Naive B cell (primary cell): Measurements from ENCODE around the gene IL6ST. TPM values are rescaled to one million over a fixed set of nuclear protein-coding genes. Genes with fewer than 3 reads are reported as not detected.

Experiments used
- ATAC-seq, 2 donors: fragments of 150-1000 bp; cut with Tn5 transposase; 2 replicates each; pipeline ENCODE4 v1.10.0; 2021; ENCODE audit warnings: low read depth in 2 of 2, mild to moderate bottlenecking in 2 of 2, moderate library complexity in 2 of 2
- DNase-seq: peaks from one replicate; pipeline ENCODE4 v3.0.0; 2022
- H3K27ac Mint-ChIP-seq, 6 donors: one replicate each; pipeline ENCODE4 v1.8.0; 2020 to 2022; ENCODE audit warnings: mild to moderate bottlenecking in 6 of 6, mixed read lengths in 6 of 6, moderate library complexity in 5 of 6, inconsistent platforms in 2 of 6
- H3K27me3 Mint-ChIP-seq, 3 donors: one replicate each; pipeline ENCODE4 v1.8.0; 2021 to 2022; ENCODE audit warnings: mixed read lengths in 3 of 3, mild to moderate bottlenecking in 1 of 3
- H3K36me3 Mint-ChIP-seq, 2 donors: one replicate each; pipeline ENCODE4 v1.8.0; 2020 to 2022; ENCODE audit warnings: mixed read lengths in 2 of 2, inconsistent platforms in 1 of 2, mild to moderate bottlenecking in 1 of 2
- H3K4me1 Mint-ChIP-seq, 3 donors: one replicate each; pipeline ENCODE4 v1.8.0; 2020 to 2022; ENCODE audit warnings: mixed read lengths in 3 of 3, inconsistent platforms in 1 of 3, mild to moderate bottlenecking in 1 of 3, moderate library complexity in 1 of 3
- H3K4me3 Mint-ChIP-seq, 8 donors: one replicate each; pipeline ENCODE4 v1.8.0; 2020 to 2022; ENCODE audit warnings: mild to moderate bottlenecking in 8 of 8, mixed read lengths in 8 of 8, moderate library complexity in 8 of 8, inconsistent platforms in 2 of 8
- H3K9me3 Mint-ChIP-seq, 7 donors: one replicate each; pipeline ENCODE4 v1.8.0; 2020 to 2022; ENCODE audit warnings: mixed read lengths in 7 of 7, mild to moderate bottlenecking in 5 of 7, inconsistent platforms in 2 of 7, moderate library complexity in 1 of 7
- polyA plus RNA-seq, 6 donors: library from polyadenylated mRNA; unstranded; fragments of 300-500 nt; fragmentation: Illumina TruSeq; gene quantifications; one replicate each; pipeline ENCODE4 v1.2.3, GENCODE V29; 2021; ENCODE audit warnings: low read depth in 6 of 6

The IL6ST gene
- polyA plus RNA-seq, 6 donors from 2014 or later: 3.2 to 19.8 (median 8.2) TPM

GRCh38 chr5:55885359-55885758 lies 109.4 kb downstream of the IL6ST start:
- no peak overlapping the region for H3K4me3 Mint-ChIP-seq
- peaks cover 7 to 23% (median 13%) of the 10 kb centered on the region in 3 donors for H3K27me3 Mint-ChIP-seq
- DNase-seq (no peak), ATAC-seq (no peak)
- H3K4me1 Mint-ChIP-seq: no peaks in the 10 kb centered on the region
- no peak overlapping the region for H3K27ac Mint-ChIP-seq
- peaks cover 0 to 5% (median 0%) of the 10 kb centered on the region in 7 donors for H3K9me3 Mint-ChIP-seq
- peaks cover 0 to 4% of the 10 kb centered on the region in 2 donors for H3K36me3 Mint-ChIP-seq

Other genes with a start within 250 kb of the IL6ST start
- not detected for gene IL31RA, start 143.6 kb downstream of the IL6ST start, polyA plus RNA-seq
- gene ANKRD55, start 238.4 kb upstream of the IL6ST start, polyA plus RNA-seq: under 1 TPM in 1 of 6 donors, not detected in 5; 0.13 TPM